ENCODE results near the gene NDUFA6.
"Not testable (repeated sequence)": the region's sequence is repeated elsewhere in the genome, so short reads cannot be mapped to it uniquely, and the experiment has no call there.

Gene NDUFA6

DNA sequence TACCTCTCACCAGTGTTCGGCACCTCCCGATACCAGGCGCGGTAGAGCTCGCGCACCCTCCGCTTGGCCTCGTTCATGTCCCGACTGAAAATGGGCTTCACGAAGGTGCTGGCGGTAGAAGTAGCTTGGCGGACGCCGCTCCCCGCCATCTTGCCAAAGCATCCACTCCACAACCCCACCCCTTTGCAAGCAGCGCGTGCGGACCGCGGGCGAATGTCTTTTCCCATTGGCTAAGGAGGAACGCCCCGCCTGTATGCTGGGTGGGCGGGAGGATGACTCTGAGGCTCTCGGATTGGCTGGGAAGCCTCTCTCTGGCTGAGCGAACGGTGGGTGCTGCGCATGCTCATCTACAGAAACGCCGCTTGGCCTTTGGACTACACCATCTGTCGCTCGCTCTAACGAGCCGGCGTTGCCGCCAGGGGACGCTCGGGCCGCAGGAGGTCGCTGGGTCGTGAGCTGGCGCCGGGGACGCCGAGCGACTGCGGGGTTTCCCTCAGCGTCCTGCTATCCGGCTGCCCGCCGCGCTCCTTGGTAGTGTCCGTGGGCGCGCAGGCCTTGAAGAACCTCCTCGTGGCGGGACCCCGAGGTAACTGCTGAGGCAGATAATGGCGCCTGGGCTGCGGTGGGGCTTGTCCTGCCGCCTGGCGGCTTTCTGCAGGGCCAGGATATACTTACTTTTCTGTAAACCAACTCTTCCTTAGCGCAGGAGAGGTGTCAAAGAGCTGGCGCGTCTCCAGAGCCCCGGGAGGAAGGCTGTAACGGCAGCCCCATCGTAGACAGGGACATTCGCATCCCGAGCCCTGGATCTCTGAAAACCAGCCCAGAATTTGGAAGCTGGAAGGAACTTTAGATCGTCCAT is at the start of gene NDUFA6:
NDUFA6 (minus strand) TSS at position 177 of the 859 bp plus-strand sequence; CDS start at position 149, 28 bp downstream.
- Histone ChIP-seq H3K9me2 (replicated peaks; ENCODE audit: control insufficient read depth, low read length) (no peaks in the 10 kb centered on the region), H3K4me1 (ENCODE audit: control insufficient read depth, low read length) (peaks cover 28% of the 10 kb centered on the region)
- TF ChIP-seq EZH2phosphoT487 (IDR thresholded peaks at IDR 0.05; ENCODE audit: borderline replicate concordance, low read length), result no peak
- TF ChIP-seq, protein P1, sequence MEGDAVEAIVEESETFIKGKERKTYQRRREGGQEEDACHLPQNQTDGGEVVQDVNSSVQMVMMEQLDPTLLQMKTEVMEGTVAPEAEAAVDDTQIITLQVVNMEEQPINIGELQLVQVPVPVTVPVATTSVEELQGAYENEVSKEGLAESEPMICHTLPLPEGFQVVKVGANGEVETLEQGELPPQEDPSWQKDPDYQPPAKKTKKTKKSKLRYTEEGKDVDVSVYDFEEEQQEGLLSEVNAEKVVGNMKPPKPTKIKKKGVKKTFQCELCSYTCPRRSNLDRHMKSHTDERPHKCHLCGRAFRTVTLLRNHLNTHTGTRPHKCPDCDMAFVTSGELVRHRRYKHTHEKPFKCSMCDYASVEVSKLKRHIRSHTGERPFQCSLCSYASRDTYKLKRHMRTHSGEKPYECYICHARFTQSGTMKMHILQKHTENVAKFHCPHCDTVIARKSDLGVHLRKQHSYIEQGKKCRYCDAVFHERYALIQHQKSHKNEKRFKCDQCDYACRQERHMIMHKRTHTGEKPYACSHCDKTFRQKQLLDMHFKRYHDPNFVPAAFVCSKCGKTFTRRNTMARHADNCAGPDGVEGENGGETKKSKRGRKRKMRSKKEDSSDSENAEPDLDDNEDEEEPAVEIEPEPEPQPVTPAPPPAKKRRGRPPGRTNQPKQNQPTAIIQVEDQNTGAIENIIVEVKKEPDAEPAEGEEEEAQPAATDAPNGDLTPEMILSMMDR (IDR thresholded peaks at IDR 0.05; ENCODE audit: low read depth, low read length, poor library complexity, severe bottlenecking), result peak; percentile 92

DNA sequence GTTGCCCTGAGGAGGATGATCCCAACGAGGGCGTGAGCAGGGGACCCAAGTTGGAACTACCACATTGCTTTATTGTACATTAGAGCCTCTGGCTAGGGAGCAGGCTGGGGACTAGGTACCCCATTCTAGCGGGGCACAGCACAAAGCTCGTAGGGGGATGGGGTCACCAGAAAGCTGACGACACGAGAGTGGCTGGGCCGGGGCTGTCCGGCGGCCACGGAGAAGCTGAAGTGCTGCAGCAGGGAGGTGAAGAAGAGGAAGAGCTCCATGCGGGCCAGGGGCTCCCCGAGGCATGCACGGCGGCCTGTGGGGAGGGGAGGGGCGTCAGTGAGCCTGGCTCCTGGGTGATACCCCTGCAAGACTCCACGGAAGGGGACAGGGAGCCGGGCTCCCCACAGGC is 49.6 kb upstream of the NDUFA6 start:
- not testable (repeated sequence) for H3K4me3 ChIP-seq (ENCODE audit: low read length); H3K4me2 ChIP-seq (ENCODE audit: low read length); H3K9me2 ChIP-seq (replicated peaks; ENCODE audit: control insufficient read depth, low read length); H3K79me2 ChIP-seq (ENCODE audit: control insufficient read depth, low read length); H3F3A ChIP-seq (ENCODE audit: control insufficient read depth, insufficient read depth); H3K4me1 ChIP-seq (ENCODE audit: control insufficient read depth, low read length); H4K20me1 ChIP-seq (ENCODE audit: control insufficient read depth, insufficient read depth, low read depth, low read length); H3K9me3 ChIP-seq (ENCODE audit: control insufficient read depth, insufficient read depth, low read length); H3K27me3 ChIP-seq (ENCODE audit: control insufficient read depth, low read length); H3K36me3 ChIP-seq (ENCODE audit: control insufficient read depth, low read length); H3K27ac ChIP-seq (ENCODE audit: low read depth, low read length)

More for the DNA sequence above, at the start of gene NDUFA6:
- Histone ChIP-seq H3K36me3 (ENCODE audit: control insufficient read depth, low read length) (peaks cover 32% of the 10 kb centered on the region), H3F3A (ENCODE audit: control insufficient read depth, insufficient read depth) (peaks cover 6% of the 10 kb centered on the region), H3K27ac (ENCODE audit: low read depth, low read length) (peak within 1 kb of the TSS; percentile 74), H3K27me3 (ENCODE audit: control insufficient read depth, low read length) (no peaks in the 10 kb centered on the region), H3K4me2 (ENCODE audit: low read length) (peak within 1 kb of the TSS; percentile 71), H3K4me3 (ENCODE audit: low read length) (peak within 1 kb of the TSS; percentile 88), H4K20me1 (ENCODE audit: control insufficient read depth, insufficient read depth, low read depth, low read length) (peaks cover 6% of the 10 kb centered on the region; the same call in 1 of the 2 replicates), H3K9me3 (ENCODE audit: control insufficient read depth, insufficient read depth, low read length) (no peaks in the 10 kb centered on the region), H3K79me2 (ENCODE audit: control insufficient read depth, low read length) (peaks cover 46% of the 10 kb centered on the region)

DNA sequence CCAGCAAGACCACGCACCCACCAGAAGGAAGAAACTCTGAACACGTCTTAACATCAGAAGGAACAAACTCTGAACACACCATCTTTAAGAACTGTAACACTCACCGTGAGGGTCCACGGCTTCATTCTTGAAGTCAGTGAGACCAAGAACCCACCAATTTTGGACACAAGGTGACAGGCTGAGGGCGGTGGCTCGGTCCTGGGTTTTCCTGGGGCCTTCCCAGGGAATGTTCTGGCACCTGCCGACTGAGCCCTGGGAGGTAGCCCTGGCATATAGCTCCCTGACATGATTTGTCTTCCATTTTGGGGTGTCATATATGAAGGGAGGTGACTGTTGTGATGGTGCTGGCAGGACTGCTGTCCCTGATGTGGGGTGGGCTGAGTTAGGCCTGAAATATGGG is 48.9 kb upstream of the NDUFA6 start:
- not testable (repeated sequence) for H3K9me2 ChIP-seq (replicated peaks; ENCODE audit: control insufficient read depth, low read length); H3K27ac ChIP-seq (ENCODE audit: low read depth, low read length); H3K36me3 ChIP-seq (ENCODE audit: control insufficient read depth, low read length); H3K27me3 ChIP-seq (ENCODE audit: control insufficient read depth, low read length); H3K4me1 ChIP-seq (ENCODE audit: control insufficient read depth, low read length); H3K9me3 ChIP-seq (ENCODE audit: control insufficient read depth, insufficient read depth, low read length); H3F3A ChIP-seq (ENCODE audit: control insufficient read depth, insufficient read depth); H4K20me1 ChIP-seq (ENCODE audit: control insufficient read depth, insufficient read depth, low read depth, low read length); H3K4me2 ChIP-seq (ENCODE audit: low read length); H3K4me3 ChIP-seq (ENCODE audit: low read length); H3K79me2 ChIP-seq (ENCODE audit: control insufficient read depth, low read length)

DNA sequence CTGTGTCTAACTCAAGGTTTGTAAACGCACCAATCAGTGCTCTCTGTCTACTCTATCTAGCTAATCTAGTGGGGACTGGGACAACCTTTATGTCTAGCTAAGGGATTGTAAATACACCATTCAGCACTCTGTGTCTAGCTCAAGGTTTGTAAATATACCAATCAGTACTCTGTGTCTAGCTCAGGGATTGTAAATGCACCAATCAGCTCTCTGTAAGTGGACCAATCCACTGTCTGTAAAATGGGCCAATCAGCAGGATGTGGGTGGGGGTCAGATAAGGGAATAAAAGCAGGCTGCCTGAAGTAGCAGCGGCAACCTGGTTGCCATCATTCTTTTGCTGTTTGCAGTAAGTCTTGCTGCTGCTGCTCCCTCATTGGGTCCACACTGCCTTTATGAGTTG is 48.4 kb upstream of the NDUFA6 start:
- no peaks in the 10 kb centered on the region for H3K9me3 ChIP-seq (ENCODE audit: control insufficient read depth, insufficient read depth, low read length)
- H3K27me3 ChIP-seq (ENCODE audit: control insufficient read depth, low read length), result no peaks in the 10 kb centered on the region
- H3F3A ChIP-seq (ENCODE audit: control insufficient read depth, insufficient read depth), result no peaks in the 10 kb centered on the region
- no peaks in the 10 kb centered on the region for H3K36me3 ChIP-seq (ENCODE audit: control insufficient read depth, low read length)
- no peak overlapping the region for H3K27ac ChIP-seq (ENCODE audit: low read depth, low read length)
- no peak overlapping the region for H3K4me2 ChIP-seq (ENCODE audit: low read length)
- H3K79me2 ChIP-seq (ENCODE audit: control insufficient read depth, low read length), result no peaks in the 10 kb centered on the region
- H3K9me2 ChIP-seq (replicated peaks; ENCODE audit: control insufficient read depth, low read length), result no peaks in the 10 kb centered on the region
- no peaks in the 10 kb centered on the region for H4K20me1 ChIP-seq (ENCODE audit: control insufficient read depth, insufficient read depth, low read depth, low read length)
- H3K4me1 ChIP-seq (ENCODE audit: control insufficient read depth, low read length), result no peaks in the 10 kb centered on the region
- no peak overlapping the region for H3K4me3 ChIP-seq (ENCODE audit: low read length)
- TF ChIP-seq EZH2phosphoT487 (IDR thresholded peaks at IDR 0.05; ENCODE audit: borderline replicate concordance, low read length), result no peak
- TF ChIP-seq, protein P1 (IDR thresholded peaks at IDR 0.05; ENCODE audit: low read depth, low read length, poor library complexity, severe bottlenecking), result no peak
